ENCODE measurements around the gene SH3BP2.

The SH3BP2 gene

DNA sequence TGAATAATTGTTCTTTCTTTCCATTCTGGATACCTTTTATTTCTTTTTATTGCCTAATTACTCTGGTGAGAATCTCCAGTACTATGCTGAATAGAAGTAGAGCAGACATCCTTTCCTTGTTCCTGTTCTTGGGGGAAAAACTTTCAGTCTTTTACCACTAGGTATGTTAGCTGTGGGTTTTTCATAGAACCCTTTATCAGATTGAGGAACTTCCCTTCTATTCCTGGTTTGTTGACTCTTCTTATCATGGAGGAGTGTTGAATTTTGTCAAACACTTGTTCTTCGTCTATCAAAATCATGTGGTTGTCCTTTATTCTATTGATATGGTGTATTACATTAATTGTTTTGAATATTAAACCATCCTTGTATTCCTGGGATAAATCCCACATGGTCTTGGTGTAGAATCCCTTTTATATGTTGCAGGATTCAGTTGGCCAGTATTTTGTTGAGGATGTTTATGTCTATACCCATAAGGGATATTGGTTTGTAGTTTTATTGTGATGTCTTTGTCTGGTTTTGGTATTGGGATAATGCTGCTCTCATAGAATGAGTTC, 23.6 kb downstream of the SH3BP2 start:
- no peak for FAIRE-seq

GRCh38 chr4:2817137-2817536, 24.3 kb downstream of the SH3BP2 start:
- DNase-seq (ENCODE audit: extremely low spot score, insufficient read length, low read depth) (no peak), FAIRE-seq (no peak)

More for the DNA sequence above, 23.6 kb downstream of the SH3BP2 start:
- DNase-seq (ENCODE audit: extremely low spot score, insufficient read length, low read depth): no peak

DNA sequence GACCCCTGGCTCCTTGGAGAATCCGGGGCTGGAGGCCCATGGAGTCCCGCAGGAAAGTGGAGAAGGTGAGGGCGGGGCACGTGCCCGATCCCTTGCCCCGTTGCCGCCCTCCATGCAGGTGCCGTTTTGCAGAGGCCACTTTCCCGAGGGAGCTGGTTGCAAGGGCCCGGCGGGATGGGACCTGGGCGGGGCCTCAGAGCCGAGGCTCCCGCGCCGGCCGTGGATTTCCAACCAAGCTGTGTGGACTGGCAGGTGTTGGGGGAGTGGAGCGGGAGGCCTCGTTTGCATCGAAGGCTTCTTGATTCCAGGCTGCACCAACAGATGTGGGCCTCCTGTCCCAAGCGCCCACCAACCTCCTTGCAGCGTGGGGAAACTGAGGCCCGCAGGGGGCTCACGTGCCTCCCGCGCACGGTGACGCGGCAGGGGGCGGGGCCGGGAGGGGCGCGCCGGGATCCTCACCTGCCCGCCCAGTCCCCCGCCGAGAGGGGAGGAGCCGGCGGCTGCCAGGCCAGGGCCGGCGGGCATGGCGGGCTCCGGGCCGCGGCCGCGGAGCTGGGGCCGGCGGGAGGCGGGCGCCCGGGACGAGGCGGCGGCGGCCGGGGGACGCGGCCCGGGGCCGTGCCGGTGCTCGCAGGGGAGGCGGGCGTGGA, 24.9 kb downstream of the SH3BP2 start:
- DNase-seq (ENCODE audit: extremely low spot score, insufficient read length, low read depth): no peak
- no peak for FAIRE-seq

- FAIRE-seq (no peak), DNase-seq (ENCODE audit: extremely low spot score, insufficient read length, low read depth) (no peak)
Observed at GRCh38 chr4:2818351-2818939, 25.6 kb downstream of the SH3BP2 start.

- DNase-seq (ENCODE audit: extremely low spot score, insufficient read length, low read depth) (no peak), FAIRE-seq (no peak)
Observed at GRCh38 chr4:2819244-2820215, 26.6 kb downstream of the SH3BP2 start.

GRCh38 chr4:2820216-2820982, 27.5 kb downstream of the SH3BP2 start:
- FAIRE-seq (no peak), DNase-seq (ENCODE audit: extremely low spot score, insufficient read length, low read depth) (no peak)

GRCh38 chr4:2822461-2823300, 29.8 kb downstream of the SH3BP2 start:
- DNase-seq (ENCODE audit: extremely low spot score, insufficient read length, low read depth) (no peak), FAIRE-seq (no peak)

- FAIRE-seq (no peak), DNase-seq (ENCODE audit: extremely low spot score, insufficient read length, low read depth) (no peak)
Observed at GRCh38 chr4:2823301-2823670, 30.4 kb downstream of the SH3BP2 start.

GRCh38 chr4:2823671-2824328, 30.9 kb downstream of the SH3BP2 start:
- DNase-seq (ENCODE audit: extremely low spot score, insufficient read length, low read depth) (no peak), FAIRE-seq (no peak)

DNA sequence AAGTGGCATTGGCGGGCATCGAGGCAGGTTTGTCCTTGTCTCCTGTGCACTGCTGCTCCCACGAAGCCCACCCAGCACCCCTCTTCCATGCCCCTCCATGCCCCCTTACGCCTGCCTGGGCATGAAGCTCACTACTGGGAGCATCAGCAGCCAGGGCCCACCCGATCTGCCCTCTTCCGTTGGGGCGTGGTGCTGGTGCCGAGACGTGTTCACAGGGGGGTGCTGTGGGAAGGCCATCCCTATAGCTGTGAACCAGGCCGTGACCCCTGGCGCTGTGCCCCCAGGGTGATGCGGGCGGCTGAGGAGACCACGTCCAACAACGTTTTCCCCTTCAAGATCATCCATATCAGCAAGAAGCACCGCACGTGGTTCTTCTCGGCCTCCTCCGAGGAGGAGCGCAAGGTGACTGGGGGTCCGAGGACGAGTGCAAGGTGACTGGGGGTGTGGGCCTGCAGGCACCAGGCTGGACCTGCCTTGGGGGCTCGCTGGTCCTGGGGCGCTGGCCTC, 31.5 kb downstream of the SH3BP2 start:
- FAIRE-seq (no peak), DNase-seq (ENCODE audit: extremely low spot score, insufficient read length, low read depth) (no peak)

GRCh38 chr4:2824836-2825381, 32.0 kb downstream of the SH3BP2 start:
- FAIRE-seq (no peak), DNase-seq (ENCODE audit: extremely low spot score, insufficient read length, low read depth) (no peak)

DNA sequence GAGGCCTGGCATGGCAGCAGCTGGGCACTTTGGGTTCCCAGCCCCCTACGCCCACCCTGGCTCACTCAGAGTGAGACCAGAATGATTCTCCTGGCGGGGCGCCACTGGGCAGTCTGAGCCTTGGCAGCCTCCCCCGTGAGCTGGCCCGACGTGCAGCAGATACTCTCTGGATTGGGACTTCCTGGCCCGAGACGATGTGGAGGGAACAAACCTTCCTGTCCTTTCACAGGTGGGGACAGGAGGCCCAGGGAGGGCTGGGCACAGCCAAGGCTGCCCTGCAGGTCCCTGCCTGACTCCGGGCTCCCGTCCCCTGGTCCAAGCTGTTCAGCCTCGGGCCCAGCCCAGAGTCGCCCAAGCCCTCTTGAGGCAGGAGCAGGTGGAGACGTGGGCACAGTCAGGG, 32.9 kb downstream of the SH3BP2 start:
- FAIRE-seq: no peak
- no peak for DNase-seq (ENCODE audit: extremely low spot score, insufficient read length, low read depth)

- FAIRE-seq (no peak), DNase-seq (ENCODE audit: extremely low spot score, insufficient read length, low read depth) (no peak)
Observed at GRCh38 chr4:2827071-2827873, 34.4 kb downstream of the SH3BP2 start.

GRCh38 chr4:2827874-2828751, 35.2 kb downstream of the SH3BP2 start:
- FAIRE-seq (no peak), DNase-seq (ENCODE audit: extremely low spot score, insufficient read length, low read depth) (no peak)

- FAIRE-seq (no peak), DNase-seq (ENCODE audit: extremely low spot score, insufficient read length, low read depth) (no peak)
Observed at GRCh38 chr4:2828758-2829181, 35.9 kb downstream of the SH3BP2 start.

DNA sequence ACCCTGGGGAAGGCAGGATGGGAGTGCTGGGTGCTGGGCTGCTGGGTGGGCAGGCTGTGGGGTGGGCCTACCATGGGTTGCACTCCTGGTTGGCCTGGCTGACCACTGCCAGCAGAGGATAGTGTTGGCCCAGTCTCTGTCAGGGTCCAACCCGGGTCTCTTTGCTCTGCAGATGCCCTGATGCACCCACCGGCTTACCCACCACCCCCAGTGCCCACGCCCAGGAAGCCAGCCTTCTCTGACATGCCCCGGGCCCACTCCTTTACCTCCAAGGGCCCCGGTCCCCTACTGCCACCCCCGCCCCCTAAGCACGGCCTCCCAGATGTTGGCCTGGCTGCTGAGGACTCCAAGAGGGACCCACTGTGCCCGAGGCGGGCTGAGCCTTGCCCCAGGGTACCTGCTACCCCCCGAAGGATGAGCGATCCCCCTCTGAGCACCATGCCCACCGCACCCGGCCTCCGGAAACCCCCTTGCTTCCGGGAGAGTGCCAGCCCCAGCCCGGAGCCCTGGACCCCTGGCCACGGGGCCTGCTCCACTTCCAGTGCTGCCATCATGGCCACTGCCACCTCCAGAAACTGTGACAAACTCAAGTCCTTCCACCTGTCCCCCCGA, 36.5 kb downstream of the SH3BP2 start:
- FAIRE-seq (no peak), DNase-seq (ENCODE audit: extremely low spot score, insufficient read length, low read depth) (no peak)

All from GM18507 (cell line).